Measurements from ENCODE around the gene DNAJC24. TPM values are rescaled to one million over a fixed set of nuclear protein-coding genes. Genes with fewer than 3 reads are reported as not detected.

DNAJC24 gene
- polyA plus RNA-seq, 1 experiment, result 17.0 TPM

- ChIA-PET POLR2A (interaction anchor here (1.4 kb wide), 1 partner anchor 46 kb away, joined by 4 read pairs; no protein-coding TSS in a partner anchor), CTCF (no interaction called here)
- TF ChIP-seq, protein P1, sequence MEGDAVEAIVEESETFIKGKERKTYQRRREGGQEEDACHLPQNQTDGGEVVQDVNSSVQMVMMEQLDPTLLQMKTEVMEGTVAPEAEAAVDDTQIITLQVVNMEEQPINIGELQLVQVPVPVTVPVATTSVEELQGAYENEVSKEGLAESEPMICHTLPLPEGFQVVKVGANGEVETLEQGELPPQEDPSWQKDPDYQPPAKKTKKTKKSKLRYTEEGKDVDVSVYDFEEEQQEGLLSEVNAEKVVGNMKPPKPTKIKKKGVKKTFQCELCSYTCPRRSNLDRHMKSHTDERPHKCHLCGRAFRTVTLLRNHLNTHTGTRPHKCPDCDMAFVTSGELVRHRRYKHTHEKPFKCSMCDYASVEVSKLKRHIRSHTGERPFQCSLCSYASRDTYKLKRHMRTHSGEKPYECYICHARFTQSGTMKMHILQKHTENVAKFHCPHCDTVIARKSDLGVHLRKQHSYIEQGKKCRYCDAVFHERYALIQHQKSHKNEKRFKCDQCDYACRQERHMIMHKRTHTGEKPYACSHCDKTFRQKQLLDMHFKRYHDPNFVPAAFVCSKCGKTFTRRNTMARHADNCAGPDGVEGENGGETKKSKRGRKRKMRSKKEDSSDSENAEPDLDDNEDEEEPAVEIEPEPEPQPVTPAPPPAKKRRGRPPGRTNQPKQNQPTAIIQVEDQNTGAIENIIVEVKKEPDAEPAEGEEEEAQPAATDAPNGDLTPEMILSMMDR (IDR thresholded peaks at IDR 0.05; ENCODE audit: low read depth, low read length), result no peak
- no peaks in the 10 kb centered on the region for H3K9me3 ChIP-seq (ENCODE audit: control insufficient read depth, insufficient read depth, low read length)
- H3K27me3 ChIP-seq (ENCODE audit: control insufficient read depth, insufficient read depth, low read length), result no peaks in the 10 kb centered on the region
- no peak for DNase-seq (ENCODE audit: low read depth, low spot score)
- no peak overlapping the region for H3K4me3 ChIP-seq (ENCODE audit: low read depth, low read length)
- H3K27ac ChIP-seq (ENCODE audit: low read depth, low read length), result no peak overlapping the region
These were observed 76.0 kb downstream of the DNAJC24 start for GRCh38 chr11:31445621-31446020.

- Histone ChIP-seq H3K4me3 (ENCODE audit: low read depth, low read length) (no peak overlapping the region), H3K9me3 (ENCODE audit: control insufficient read depth, insufficient read depth, low read length) (no peaks in the 10 kb centered on the region), H3K27ac (ENCODE audit: low read depth, low read length) (no peak overlapping the region), H3K27me3 (ENCODE audit: control insufficient read depth, insufficient read depth, low read length) (no peaks in the 10 kb centered on the region)
- ChIA-PET POLR2A (no interaction called here), CTCF (interaction anchor here (0.6 to 1.3 kb wide), 2 partner anchors 301 to 509 kb away, joined by 4 read pairs; no protein-coding TSS in a partner anchor)
- DNase-seq (ENCODE audit: low read depth, low spot score), result no peak
- TF ChIP-seq, protein P1 (IDR thresholded peaks at IDR 0.05; ENCODE audit: low read depth, low read length), result no peak
These were observed 79.4 kb downstream of the DNAJC24 start for GRCh38 chr11:31449040-31449439.

DNA sequence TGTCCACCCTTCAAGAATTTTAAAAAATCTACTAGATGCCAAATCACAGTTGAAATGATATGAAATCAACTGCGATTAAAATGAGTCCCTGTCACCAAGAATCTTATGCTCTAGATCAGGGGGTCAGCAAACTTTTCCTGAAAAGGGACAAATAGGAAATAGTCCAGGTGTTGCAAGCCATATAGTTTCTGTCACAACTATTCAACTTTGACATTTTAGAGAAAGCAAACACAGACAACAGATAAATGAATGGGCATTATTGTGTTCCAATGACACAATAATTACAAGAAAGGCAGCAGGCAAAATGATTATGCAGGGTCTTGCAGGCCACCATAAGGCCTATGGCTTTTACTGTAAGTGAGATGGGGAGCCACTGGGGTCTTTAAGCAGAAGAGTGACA, 81.2 kb downstream of the DNAJC24 start:
- H3K27me3 ChIP-seq (ENCODE audit: control insufficient read depth, insufficient read depth, low read length), result no peaks in the 10 kb centered on the region
- TF ChIP-seq, protein P1 (IDR thresholded peaks at IDR 0.05; ENCODE audit: low read depth, low read length), result no peak
- ChIA-PET CTCF (no interaction called here), POLR2A (no interaction called here)
- H3K27ac ChIP-seq (ENCODE audit: low read depth, low read length), result no peak overlapping the region
- H3K4me3 ChIP-seq (ENCODE audit: low read depth, low read length), result no peak overlapping the region
- H3K9me3 ChIP-seq (ENCODE audit: control insufficient read depth, insufficient read depth, low read length), result no peaks in the 10 kb centered on the region
- no peak for DNase-seq (ENCODE audit: low read depth, low spot score)

- TF ChIP-seq, protein P1 (IDR thresholded peaks at IDR 0.05; ENCODE audit: low read depth, low read length), result no peak
- Histone ChIP-seq H3K27me3 (ENCODE audit: control insufficient read depth, insufficient read depth, low read length) (no peaks in the 10 kb centered on the region), H3K27ac (ENCODE audit: low read depth, low read length) (no peak overlapping the region), H3K9me3 (ENCODE audit: control insufficient read depth, insufficient read depth, low read length) (no peaks in the 10 kb centered on the region), H3K4me3 (ENCODE audit: low read depth, low read length) (no peak overlapping the region)
- ChIA-PET POLR2A (no interaction called here), CTCF (no interaction called here)
- no peak for DNase-seq (ENCODE audit: low read depth, low spot score)
These were observed 85.5 kb downstream of the DNAJC24 start for GRCh38 chr11:31455177-31455576.

DNA sequence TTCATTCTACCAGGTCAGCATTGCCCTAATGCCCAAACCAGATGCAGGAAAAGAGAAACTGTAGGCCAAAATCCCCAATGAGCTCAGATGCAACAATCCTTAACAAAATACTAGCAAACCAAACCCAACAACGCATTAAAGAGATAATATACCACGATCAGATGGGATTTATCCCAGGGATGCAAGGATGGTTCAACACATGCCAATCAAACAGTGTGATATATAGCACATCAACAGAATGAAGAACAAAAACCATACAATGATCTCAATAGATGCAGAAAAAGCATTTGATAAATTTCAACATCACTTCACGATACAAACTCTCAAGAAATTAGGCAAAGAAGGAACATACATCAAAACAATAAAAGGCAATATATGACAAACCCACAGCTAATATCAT, 94.8 kb downstream of the DNAJC24 start:
- DNase-seq (ENCODE audit: low read depth, low spot score), result no peak
- TF ChIP-seq, protein P1 (IDR thresholded peaks at IDR 0.05; ENCODE audit: low read depth, low read length), result no peak
- CTCF ChIA-PET, result no interaction called here

More for the DNA sequence above, 94.8 kb downstream of the DNAJC24 start:
- Histone ChIP-seq H3K27me3 (ENCODE audit: control insufficient read depth, insufficient read depth, low read length) (no peaks in the 10 kb centered on the region), H3K4me3 (ENCODE audit: low read depth, low read length) (no peak overlapping the region), H3K27ac (ENCODE audit: low read depth, low read length) (no peak overlapping the region), H3K9me3 (ENCODE audit: control insufficient read depth, insufficient read depth, low read length) (no peaks in the 10 kb centered on the region)
- POLR2A ChIA-PET, result no interaction called here

Measured in AG04450 (cell line).